ENCODE measurements around the gene NOXO1. TPM values are rescaled to one million over a fixed set of nuclear protein-coding genes. Genes with fewer than 3 reads are reported as not detected.

Gene NOXO1
- total RNA-seq, 1 donor from 2014 or later, result not detected

- intact Hi-C loops (cut with DNase I), result no loop called here
Measured at GRCh38 chr16:2001035-2001434, 19.8 kb upstream of the NOXO1 start.

GRCh38 chr16:1999866-2000514 is 18.7 kb upstream of the NOXO1 start:
- intact Hi-C loops (cut with DNase I), result no loop called here
- ATAC-seq (ENCODE audit: poor library complexity), result no peak
- no peak for DNase-seq

More at GRCh38 chr16:2001035-2001434, 19.8 kb upstream of the NOXO1 start:
- DNase-seq (no peak), ATAC-seq (ENCODE audit: poor library complexity) (no peak)

DNA sequence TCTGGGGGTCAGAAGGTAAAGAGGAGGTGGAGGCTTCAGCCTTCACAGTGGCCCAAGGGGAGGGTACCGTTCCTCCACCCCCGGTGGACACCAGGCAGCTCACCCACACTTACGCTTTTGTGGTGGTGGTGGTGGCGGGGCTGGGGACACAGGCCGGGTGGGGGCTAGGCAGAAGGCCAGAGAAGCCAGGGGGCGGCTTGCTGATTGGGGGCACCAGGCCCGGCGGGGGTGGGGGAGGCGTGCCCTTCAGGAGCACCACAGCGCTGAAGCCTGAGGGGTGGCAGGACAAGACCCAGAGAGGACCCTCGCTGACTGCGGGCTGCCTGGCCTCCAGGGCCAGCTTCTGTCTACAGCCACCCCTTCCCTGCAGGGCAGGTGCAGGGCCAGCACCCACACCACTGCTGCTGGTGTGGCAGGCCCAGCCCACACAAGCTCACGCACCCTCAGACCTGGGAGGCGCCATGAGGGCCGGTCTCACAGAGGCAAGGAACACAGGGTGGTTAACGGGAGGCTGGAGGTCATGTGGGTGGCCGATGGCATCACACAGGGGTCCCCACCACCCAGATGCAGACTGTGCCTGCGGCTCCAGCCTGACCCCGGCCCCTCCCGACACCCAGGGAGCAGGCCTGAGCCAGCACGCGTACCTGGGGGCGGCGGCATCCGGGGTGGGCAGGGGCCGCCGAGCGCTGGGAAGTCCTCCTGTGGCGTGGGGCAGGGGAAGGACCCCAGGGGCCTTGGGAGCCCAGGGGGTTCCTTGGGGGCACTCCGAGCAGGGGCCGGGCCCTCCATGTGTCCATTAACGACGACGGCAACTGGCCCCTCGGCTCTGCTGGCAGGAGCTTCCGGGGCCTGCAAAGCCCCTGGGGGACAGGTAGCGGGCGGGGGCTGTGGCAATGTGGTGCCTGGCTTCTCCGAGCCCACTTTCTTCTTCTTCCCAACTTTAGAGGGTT is 17.9 kb upstream of the NOXO1 start:
- ATAC-seq (ENCODE audit: poor library complexity) (no peak), DNase-seq (no peak)
- intact Hi-C loops (cut with DNase I), result no loop called here

DNA sequence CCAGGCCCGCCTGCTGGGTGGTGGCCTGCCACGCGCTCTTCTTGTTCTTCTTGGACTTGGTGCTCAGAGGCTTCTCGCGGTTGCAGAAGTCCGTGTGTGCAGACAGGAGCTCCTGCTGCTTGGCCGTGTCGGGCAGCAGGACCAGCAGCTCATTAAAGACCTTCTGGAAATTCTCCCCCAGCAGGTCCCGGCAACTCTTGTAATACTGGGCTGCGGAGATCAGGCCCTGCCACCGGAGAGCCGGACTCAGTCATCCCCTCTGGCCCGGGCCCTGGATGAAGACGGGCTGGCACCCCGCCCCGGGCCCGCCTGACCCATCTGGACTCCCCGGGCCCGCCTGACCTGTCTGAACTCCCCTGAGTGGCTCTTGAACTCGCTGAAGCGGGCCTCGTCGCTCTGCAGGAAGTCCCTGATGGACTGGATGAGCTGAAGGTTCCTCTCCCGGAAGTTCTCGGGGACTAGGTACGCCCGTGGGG is 17.1 kb upstream of the NOXO1 start:
- intact Hi-C loops (cut with DNase I), result no loop called here
- DNase-seq, result no peak
- ATAC-seq (ENCODE audit: poor library complexity), result no peak

DNA sequence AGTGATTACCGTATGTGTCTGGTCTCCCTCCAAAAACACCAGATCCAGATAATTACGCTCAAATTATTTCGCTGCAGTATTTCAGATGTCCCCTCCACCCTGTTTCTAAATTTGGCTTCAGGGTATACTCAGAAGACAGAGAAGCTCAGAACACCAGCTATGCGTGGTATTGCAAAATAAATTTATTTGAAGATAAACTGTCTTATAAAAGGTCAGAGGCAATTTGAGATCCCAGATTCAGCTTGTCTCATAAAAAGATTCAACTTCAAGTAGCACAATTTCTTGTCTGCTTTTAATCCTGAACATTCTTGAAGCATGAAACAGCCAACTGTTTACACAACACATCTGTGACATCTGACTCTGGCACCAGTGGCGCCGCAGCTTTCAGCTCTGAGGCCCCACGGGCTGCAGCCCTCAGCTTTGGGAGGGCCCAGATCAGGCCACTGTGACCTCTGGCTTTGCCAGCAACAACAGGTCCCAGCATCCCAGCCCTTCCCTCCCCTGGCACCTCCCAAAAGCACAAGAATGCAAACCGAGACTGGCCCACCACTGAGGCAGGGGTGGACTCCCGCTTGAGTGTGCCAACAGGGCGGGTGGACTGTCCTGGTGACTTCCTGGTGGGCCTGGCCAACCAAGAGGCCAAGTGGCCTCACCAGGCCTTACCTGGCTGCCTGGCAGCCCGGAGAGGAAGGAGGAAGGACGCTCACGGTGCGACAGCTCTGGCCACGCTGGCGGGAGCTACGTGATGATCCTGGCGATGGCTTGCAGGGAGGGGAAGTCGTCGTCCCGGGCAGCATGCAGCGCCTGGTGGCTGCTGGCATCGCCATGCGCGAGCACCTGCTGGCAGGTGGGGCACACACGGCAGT is 16.5 kb upstream of the NOXO1 start:
- ATAC-seq (ENCODE audit: poor library complexity) (no peak), DNase-seq (no peak)
- intact Hi-C loops (cut with DNase I), result no loop called here

DNA sequence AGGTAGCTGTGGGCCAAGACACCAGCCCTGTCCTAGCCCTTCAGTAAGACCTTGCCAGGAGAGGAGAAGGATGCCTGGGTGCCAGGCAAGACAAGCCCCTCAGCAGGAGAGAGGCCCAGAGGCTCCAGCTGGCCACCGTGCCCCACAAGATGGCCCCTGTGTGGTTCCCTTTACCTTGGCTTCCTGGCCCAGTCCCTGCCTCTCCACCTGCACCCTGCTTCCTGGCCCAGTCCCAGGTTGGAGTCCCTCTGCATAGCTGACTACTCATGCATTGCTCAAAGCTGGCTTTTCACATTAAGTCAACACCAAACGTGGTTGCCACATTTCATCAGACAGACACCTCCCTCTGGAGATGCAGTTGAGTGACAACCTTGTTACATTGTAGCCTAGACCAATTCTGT is 12.5 kb upstream of the NOXO1 start:
- intact Hi-C loops (cut with DNase I), result no loop called here
- ATAC-seq (ENCODE audit: poor library complexity) (no peak), DNase-seq (no peak)

DNA sequence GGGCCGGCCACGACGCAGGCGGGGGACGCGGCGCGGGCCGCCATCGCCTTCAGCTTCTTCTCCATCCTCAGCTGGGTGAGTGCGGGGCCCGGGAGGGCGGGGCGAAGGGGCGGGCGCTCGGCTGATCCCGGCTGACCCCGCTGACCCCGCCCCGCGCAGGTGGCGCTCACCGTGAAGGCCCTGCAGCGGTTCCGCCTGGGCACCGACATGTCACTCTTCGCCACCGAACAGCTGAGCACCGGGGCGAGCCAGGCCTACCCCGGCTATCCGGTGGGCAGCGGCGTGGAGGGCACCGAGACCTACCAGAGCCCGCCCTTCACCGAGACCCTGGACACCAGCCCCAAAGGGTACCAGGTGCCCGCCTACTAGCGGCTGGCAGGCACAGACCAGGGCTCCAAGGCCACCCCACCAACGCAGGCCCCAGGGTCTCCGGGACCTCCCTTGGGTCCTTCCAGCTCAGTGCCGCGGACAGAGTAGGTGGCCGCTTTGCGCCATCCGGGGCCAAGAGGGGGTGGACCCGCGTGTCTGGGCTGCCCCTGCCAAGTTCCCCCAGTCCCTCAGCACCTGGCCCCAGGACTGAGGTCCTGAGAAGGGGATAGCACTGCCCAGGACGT is 11.5 kb upstream of the NOXO1 start:
- ATAC-seq (ENCODE audit: poor library complexity) (peak; percentile 3), DNase-seq (no peak)
- intact Hi-C loops (cut with DNase I), result no loop called here

DNA sequence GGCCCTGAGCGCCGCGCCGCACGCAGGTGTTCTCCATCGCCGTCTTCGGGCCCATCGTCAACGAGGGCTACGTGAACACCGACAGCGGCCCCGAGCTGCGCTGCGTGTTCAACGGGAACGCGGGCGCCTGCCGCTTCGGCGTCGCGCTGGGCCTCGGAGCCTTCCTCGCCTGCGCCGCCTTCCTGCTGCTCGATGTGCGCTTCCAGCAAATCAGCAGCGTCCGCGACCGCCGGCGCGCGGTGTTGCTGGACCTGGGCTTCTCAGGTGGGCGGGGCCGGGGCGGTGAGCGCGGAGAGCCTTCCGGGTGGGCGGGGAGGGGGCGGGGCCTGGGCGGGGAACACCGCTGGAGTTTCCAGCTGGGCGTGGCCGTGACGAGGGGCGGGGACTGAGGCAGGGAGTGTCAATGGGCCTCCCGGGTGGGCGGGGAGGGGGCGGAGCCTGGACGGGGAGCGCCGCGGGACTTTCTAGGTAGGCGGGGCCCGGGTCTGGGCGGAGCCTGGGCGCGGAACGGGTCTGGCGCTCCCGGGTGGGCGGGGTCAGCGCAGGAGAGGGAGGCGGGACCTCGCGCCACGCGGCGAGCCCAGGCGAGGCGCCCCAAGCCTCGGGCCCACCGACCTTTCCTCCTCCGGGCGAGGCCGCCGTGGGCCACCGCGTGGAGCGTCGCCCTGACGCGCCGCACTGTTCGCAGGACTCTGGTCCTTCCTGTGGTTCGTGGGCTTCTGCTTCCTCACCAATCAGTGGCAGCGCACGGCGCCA is 10.9 kb upstream of the NOXO1 start:
- intact Hi-C loops (cut with DNase I), result no loop called here
- DNase-seq (peak; percentile 96), ATAC-seq (ENCODE audit: poor library complexity) (peak; percentile 90)

GRCh38 chr16:1991588-1991947 is 10.3 kb upstream of the NOXO1 start:
- ATAC-seq (ENCODE audit: poor library complexity) (no peak), DNase-seq (no peak)
- intact Hi-C loops (cut with DNase I), result no loop called here

DNA sequence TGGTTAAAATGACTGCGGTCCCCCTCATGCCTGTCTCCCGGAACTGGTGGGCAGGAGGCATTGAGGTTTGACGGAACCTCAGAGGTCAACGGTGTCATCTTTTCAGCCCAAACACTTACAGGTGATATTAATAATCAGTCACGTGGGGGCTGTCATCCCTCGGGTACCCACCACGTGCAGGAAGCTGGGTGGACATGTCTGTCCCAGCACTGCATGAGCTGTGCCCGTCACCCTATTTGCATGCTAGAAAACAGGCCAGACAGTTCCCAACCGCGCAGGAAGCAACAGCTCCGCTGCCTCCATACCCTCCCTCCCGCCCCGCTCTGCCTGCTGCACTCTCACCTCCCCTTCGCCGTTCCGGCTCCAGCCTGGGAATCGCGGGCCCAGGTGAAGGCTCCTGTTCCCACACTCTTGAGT is 9.9 kb upstream of the NOXO1 start:
- ATAC-seq (ENCODE audit: poor library complexity), result no peak
- intact Hi-C loops (cut with DNase I), result no loop called here
- DNase-seq, result no peak

DNA sequence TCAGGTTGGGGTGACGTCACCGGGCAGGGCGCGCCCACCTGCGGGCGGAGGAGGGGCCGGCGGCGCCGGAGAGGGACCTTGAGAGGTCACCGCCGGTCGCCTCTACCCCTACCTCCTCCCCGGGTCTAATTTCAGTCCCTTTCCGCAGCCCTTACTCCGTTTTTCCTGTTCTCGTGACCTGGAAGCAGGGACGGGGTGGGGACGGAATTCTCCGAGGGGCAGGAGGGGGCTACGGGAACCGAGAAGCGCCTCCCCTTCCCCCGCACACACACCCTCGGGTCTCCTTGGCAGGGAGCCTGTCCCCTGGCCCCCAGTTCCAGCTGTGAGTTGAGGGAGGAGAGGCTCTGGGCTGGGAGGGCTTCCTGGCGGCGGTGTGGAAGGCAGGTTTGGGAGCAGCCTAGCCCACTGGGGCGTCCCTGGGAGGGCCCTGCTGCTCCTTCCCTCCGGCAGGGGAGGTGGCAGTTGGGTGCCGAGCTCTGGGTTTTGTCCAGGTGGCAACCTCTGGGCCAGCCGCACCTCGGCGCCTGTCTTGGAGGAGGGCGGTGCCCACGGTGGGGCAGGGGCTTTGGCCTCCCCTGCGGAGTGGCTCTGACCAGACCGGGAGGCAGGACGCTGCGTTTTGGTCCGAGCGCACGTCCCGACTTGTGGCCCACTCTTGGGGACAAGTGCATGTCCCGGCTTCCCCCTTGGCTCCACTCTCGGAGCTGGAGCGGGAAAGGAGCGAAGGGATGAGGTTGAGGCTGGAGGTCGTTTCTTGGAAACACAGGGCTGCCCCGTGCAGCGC is 9.3 kb upstream of the NOXO1 start:
- intact Hi-C loops (cut with DNase I), result no loop called here
- ATAC-seq (ENCODE audit: poor library complexity) (no peak), DNase-seq (no peak)

DNA sequence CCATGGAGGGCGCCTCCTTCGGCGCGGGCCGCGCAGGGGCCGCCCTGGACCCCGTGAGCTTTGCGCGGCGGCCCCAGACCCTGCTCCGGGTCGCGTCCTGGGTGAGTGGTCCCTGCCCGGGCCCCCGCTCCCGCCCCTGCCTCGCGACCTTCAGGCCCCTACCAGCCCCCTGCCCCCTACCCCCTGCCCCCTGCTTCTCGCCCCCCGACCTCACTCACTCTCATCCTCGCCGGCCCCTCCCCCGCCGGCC is 8.8 kb upstream of the NOXO1 start:
- ATAC-seq (ENCODE audit: poor library complexity) (no peak), DNase-seq (no peak)
- intact Hi-C loops (cut with DNase I), result no loop called here

GRCh38 chr16:1989209-1990100 is 8.2 kb upstream of the NOXO1 start, which contains the start of gene SYNGR3:
Gene SYNGR3, plus strand, starts transcription at chr16:1989970. Its CDS starts 133 bp downstream, at chr16:1990103.
- DNase-seq, result no peak

DNA sequence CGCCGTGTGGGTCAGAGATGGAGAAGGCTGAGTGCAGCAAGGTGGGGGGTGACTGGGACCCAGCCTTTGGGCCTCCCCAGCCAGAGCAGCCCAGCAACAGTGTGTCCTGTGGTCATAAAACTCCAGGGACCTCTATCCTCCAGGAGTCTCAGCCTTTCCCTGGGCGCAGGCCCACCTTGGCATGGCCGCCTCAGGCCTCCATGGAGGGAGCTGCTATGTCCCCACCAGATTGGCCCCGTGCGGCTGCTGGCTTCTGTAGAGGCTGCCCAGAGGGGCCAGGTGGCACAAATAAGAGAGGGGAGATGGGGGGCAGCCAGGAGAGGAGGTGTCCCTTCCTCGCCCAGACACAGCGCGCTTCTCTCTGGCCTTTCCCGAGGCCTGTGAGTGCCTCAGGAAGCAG is 5.9 kb upstream of the NOXO1 start:
- intact Hi-C loops (cut with DNase I), result no loop called here
- no peak for DNase-seq
- no peak for ATAC-seq (ENCODE audit: poor library complexity)

More at GRCh38 chr16:1989209-1990100, 8.2 kb upstream of the NOXO1 start, which contains the start of gene SYNGR3:
- ATAC-seq (ENCODE audit: poor library complexity), result no peak
- intact Hi-C loops (cut with DNase I), result no loop called here

- DNase-seq (no peak), ATAC-seq (ENCODE audit: poor library complexity) (no peak)
- intact Hi-C loops (cut with DNase I), result no loop called here
Measured at GRCh38 chr16:1985466-1986150, 4.3 kb upstream of the NOXO1 start.
